Measurements from ENCODE around the gene CCDC110. TPM values are rescaled to one million over a fixed set of nuclear protein-coding genes. Genes with fewer than 3 reads are reported as not detected.
A peak's percentile ranks its signal among the peaks of the same experiment; 100 is the strongest.

CCDC110 gene
- total and polyA plus RNA-seq, 7 donors: 0.07 to 7.0 (median 0.65) TPM

- no peaks in the 10 kb centered on the region for H3K4me1 ChIP-seq
- no peak overlapping the region for H3K4me3 ChIP-seq
- no peak overlapping the region for H3K27ac ChIP-seq
- ATAC-seq: no peak
- intact Hi-C loops (cut with DNase I): no loop called here
- H3K36me3 ChIP-seq (ENCODE audit: insufficient read depth in 1 of 2, low read depth in 1 of 2): peaks cover 0 to 9% of the 10 kb centered on the region in 2 donors
- no peaks in the 10 kb centered on the region for H3K27me3 ChIP-seq (ENCODE audit: insufficient read depth in 3 of 3, low read length in 2 of 3)
- WGBS, 3 donors: 95 to 97% (median 97%) methylated on average over 8 of the region's 8 CpGs
- TF ChIP-seq CTCF (IDR thresholded peaks at IDR 0.05): no peak
- DNase-seq: no peak
- H3K9me3 ChIP-seq: no peaks in the 10 kb centered on the region
These were observed 10.0 kb downstream of the CCDC110 start for GRCh38 chr4:185461565-185461964.

DNA sequence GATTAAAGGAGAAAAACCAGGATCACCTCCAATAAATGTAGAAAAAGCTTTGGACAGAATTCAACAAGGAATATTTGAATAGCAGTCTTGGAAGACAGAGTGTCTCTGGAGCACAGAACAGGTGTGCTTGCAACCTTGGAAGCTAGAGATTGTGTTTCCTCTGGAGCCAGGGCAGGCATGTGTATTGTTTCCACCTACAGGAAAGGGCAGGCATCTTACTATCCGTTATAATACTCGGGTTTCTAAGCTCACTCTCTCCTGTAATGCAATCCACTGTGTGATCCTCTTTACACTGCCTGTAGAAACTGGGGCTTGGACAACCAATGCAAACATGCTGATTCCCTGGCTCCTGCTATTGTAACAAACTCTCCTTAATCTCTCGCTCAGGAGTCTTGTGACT lies 14.4 kb downstream of the CCDC110 start:
- Histone ChIP-seq H3K27me3 (ENCODE audit: insufficient read depth in 3 of 3, low read length in 2 of 3) (no peaks in the 10 kb centered on the region), H3K27ac (no peak overlapping the region), H3K36me3 (ENCODE audit: insufficient read depth in 1 of 2, low read depth in 1 of 2) (peaks cover 0 to 9% of the 10 kb centered on the region in 2 donors), H3K9me3 (no peaks in the 10 kb centered on the region), H3K4me3 (no peak overlapping the region), H3K4me1 (no peaks in the 10 kb centered on the region)
- intact Hi-C loops (cut with DNase I): no loop called here
- ATAC-seq (peak; percentile 53 to 84 (median 64)), DNase-seq (no peak)
- no peak for TF ChIP-seq CTCF (IDR thresholded peaks at IDR 0.05)
- 20 to 28% (median 23%) methylated on average over 3 of the region's 3 CpGs for WGBS, 3 donors

- intact Hi-C loops (cut with DNase I): no loop called here
- WGBS, 3 donors: 41 to 72% (median 46%) methylated on average over 2 of the region's 2 CpGs
- Histone ChIP-seq H3K4me1 (no peaks in the 10 kb centered on the region), H3K36me3 (ENCODE audit: insufficient read depth in 1 of 2, low read depth in 1 of 2) (peaks cover 0 to 9% of the 10 kb centered on the region in 2 donors), H3K27me3 (ENCODE audit: insufficient read depth in 3 of 3, low read length in 2 of 3) (no peaks in the 10 kb centered on the region), H3K9me3 (no peaks in the 10 kb centered on the region), H3K27ac (no peak overlapping the region), H3K4me3 (no peak overlapping the region)
- TF ChIP-seq CTCF (IDR thresholded peaks at IDR 0.05): no peak
- ATAC-seq: no peak
- DNase-seq: no peak
These were observed 15.4 kb downstream of the CCDC110 start for GRCh38 chr4:185456131-185456530.

GRCh38 chr4:185445209-185445608 lies 26.3 kb downstream of the CCDC110 start:
- Histone ChIP-seq H3K36me3 (ENCODE audit: insufficient read depth in 1 of 2, low read depth in 1 of 2) (no peaks in the 10 kb centered on the region), H3K4me1 (no peaks in the 10 kb centered on the region), H3K27me3 (ENCODE audit: insufficient read depth in 3 of 3, low read length in 2 of 3) (no peaks in the 10 kb centered on the region), H3K9me3 (no peaks in the 10 kb centered on the region), H3K4me3 (no peak overlapping the region), H3K27ac (no peak overlapping the region)
- WGBS, 3 donors: 92 to 98% (median 95%) methylated on average over 2 of the region's 2 CpGs
- intact Hi-C loops (cut with DNase I): no loop called here
- DNase-seq (no peak), ATAC-seq (no peak)
- no peak for TF ChIP-seq CTCF (IDR thresholded peaks at IDR 0.05)

- no peak for TF ChIP-seq CTCF (IDR thresholded peaks at IDR 0.05)
- intact Hi-C loops (cut with DNase I): no loop called here
- ATAC-seq (no peak), DNase-seq (no peak)
- 92 to 97% (median 97%) methylated on average over 2 of the region's 2 CpGs for WGBS, 3 donors
- Histone ChIP-seq H3K9me3 (no peaks in the 10 kb centered on the region), H3K36me3 (ENCODE audit: insufficient read depth in 1 of 2, low read depth in 1 of 2) (no peaks in the 10 kb centered on the region), H3K4me1 (no peaks in the 10 kb centered on the region), H3K27ac (no peak overlapping the region), H3K4me3 (no peak overlapping the region), H3K27me3 (ENCODE audit: insufficient read depth in 3 of 3, low read length in 2 of 3) (no peaks in the 10 kb centered on the region)
These were observed 30.1 kb downstream of the CCDC110 start for GRCh38 chr4:185441479-185441878.

Measured in psoas muscle (tissue), 8 donors.